HG03432 (cell line): ENCODE data around the gene FAM228B.

ENCODE experiments used
- ATAC-seq: cut with Tn5 transposase; IDR thresholded peaks from one replicate; pipeline ENCODE4 v1.9.1; 2021; ENCODE audit warnings: mild to moderate bottlenecking, moderate library complexity; ENCODE audit not compliant: unreplicated experiment

The FAM228B gene

DNA sequence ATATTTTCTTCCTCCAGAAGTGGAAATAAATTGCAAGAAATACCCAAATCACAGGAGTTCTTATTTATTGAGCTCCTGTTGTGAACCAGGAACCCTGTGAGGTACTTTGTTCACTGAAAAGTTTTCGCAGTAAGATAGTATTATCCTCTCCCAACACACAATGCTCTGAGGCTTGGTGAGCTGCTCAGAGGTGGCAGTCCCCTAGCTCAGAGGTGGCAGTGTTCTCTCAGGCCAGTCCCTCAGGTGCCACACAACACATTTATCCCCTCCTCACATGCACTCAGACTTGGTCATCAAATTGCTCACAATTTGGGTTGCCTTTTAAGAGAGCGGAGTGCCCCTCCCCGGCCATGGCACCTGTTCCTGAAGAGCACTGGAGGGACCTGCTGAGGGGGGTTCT, 77.5 kb downstream of the FAM228B start:
- ATAC-seq: no peak

DNA sequence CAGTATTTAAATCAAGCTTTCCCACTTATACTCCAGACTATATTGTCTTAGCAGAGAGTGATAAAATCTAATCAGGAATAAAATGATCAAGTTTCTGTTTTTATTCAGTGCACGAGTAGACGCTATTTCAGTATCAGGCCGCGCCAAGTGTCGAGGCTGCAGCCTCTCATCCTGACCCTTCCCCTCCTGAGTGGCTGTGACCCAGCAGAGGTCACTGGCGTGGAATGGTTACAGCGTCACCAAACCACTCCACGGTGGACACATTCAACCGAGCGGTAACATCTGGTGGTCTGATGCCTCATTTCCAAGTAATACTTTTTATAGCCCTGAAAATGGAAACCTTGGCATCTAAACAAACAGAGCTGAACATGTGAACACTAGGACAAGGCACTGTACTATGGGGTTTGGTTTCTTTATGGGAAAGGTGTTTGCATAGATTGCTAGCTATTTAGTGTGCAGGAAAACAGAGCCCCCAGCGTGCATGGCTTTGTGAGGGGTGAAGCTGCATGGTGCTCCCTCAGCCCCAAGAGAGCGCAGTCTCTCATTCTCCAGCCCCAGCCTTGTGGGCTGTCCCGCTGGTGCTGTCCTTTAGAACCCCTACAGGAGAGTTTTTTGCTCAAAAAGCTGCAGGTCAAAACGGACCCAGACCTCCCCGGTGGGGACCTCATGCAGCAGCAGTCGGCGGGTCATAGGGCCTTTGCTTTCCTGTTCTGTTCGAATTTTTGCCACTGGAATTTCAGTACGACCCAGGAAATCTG, 79.9 kb downstream of the FAM228B start:
- ATAC-seq: no peak

DNA sequence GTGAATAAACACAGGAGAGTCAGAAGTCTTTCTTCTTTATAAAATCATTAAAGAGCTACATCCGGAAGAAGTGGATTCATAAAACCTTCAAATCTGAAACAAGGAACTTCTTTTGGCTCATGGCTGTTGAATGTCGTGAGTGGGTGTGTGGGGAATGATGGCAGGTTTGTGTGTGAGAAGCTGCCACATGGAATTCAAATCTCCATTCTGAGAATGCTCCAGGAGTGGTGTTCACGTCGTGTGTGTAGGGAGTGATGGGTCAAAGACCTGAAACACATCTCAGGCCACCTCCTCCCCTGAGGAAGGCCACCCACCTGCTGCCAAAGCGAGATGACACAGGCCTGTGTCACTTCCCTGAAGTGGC, 80.5 kb downstream of the FAM228B start:
- ATAC-seq: no peak

DNA sequence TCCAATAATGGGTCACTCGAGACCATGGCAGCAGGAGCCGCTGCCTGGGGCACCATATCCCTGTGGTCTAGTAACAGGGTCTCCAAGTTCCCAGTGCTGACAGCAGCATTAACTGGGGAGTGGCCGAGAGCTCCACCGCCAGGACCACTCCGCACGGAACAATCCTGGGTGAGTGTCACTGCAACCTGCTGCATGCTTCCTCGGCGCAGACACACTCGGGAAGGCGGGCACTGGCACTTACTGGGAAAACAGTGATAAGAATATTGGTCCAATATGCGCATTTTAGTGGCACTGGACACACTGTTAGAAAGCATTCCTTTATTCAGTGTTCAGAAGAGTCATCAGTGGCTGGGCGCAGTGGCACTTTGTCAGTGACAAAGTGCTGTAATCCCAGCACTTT, 81.2 kb downstream of the FAM228B start:
- ATAC-seq: no peak

DNA sequence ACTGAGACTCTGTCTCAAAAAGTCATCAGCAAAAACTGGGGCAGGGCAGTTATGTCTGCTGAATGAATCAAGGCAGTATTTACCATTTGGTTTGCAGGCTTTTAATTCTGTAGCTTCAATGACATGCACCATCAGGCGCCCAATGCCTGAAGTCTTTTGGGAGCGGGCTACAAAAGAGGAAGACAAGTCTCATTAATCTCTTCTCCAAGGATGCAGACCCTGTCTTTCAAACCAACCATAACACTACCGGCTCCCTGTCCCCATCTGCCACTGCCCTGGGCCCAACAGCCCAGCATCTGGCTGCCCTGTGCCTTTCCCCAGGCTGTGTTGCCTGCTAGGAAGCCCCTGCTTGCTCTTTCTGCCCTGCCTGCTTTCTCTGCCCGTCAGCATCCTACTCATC, 81.9 kb downstream of the FAM228B start:
- ATAC-seq: no peak

DNA sequence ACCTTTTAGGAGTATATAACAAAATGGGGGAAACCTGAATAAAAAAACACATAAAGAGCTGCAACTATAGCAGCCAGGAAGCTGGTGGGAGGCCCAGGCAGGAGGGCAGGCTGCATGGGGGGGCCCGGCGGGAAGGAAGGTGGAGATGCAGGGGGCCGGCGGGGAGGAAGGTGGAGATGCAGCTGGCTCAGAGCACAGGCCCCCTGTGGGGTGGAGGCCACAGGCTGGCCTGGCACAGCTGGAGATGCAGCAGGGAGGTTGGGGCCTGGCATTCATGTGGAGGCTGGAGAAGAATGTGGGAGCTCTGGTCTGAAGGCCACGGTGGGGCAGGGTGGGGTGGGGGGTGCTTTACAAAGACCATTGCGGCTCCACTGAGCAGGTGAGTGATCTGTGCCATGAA, 83.0 kb downstream of the FAM228B start:
- no peak for ATAC-seq

DNA sequence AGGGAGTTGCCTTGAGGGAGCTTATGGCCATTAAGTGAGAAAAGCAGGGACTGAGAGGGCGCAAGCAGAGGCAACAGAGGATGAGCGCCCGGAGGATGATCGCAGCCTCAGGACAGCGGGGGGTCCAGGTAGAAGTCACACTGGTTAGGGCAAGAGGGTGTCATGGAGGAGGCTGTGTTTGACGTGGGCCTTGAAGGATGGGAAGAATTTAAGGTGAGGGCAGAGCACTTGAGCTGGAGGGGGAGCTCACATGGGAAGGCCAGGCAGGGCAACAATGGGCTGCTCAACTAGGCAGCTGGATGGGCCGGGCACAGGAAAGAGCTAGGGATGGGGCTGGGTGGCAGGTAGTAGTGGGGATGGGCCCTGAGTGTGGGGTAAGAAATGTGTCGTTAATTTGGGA, 83.4 kb downstream of the FAM228B start:
- ATAC-seq: no peak

DNA sequence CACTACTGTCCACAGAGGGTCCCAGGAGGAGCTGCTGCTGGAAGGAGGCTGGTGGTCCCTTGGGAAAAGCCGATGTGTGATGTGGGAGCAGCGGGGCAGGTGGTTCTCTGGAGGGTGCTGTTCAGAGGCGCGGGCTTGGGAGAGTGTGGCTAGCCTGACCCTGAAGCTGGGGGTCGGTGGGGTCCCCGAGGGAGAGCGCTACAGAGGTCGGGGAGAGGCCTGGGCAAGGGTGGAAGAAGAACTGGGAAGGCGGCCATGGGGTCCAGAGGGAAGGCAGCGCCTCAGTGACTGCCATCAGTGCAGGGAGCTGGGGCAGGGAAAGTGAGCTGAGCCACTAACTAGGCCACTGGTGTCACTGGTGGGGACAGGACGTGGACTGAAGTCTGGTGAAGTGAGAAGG, 84.1 kb downstream of the FAM228B start:
- ATAC-seq: no peak

DNA sequence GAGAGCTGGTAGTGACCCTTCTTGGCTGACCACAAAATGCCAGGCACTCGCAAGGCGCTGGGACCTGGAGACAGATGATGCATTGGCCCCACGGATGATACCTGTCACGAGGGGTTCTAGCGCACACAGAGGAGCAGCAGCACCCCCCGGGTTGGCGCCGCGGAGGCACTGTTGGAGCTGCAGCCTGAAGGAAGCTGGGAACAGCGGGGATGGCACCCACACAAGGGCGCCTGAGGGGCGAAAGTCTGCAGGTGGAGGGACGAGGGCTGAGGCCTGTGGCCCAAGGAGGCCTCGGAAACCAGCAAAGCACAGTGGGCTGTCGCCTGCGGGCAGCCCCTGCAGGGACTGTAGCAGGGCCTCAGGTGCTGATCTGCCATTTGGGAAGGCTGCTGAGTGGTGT, 85.2 kb downstream of the FAM228B start:
- ATAC-seq: no peak

DNA sequence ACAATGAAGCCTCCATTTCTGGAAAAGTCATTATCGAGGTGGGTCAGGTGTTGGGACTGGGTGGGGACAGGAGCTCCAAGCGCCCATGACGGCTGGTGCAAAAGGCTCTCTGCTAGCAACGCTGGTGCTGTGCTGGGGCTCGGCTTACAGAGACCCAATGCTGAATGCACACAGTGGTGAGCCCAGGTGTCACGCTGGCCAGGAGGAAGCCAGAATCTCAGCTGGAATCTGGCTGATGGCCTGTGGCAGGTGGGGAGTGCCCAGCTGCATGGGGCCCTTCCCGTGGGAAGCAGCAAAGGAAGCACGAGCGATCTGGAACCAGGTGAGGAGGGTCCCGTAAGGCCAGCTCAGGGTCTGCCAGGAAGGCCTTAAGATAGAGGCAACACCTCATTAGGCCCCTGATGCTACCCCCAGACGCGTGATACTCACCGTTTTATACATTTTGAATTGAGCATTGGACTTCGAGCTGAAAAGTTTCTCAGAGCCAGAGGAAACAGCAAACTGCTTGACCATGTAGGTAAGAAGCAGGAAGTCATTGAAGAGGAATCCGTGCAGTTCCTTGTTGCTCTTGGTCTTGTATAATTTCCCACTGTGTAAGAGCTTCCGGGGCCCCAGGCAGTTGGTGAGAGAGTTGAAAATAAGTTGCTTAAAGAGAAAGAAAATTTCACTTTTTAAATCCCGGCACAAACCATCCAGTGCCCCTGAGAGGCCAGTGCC, 86.3 kb downstream of the FAM228B start:
- no peak for ATAC-seq

DNA sequence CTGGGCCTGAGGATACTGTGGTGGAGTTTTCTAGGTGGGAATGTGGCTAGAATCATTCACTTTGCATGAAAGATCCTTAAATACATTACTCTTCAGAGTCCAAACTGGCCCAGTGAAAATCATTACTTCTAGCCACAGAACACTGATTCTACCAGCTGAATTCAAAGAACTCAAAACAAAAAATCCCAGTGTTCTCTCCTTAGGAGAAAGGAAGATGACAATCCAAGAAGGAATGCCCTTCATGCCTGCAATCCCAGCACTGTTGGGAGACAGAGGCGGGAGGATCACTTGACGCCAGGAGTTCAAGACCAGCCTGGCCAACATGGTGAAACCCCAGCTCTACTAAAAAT, 86.8 kb downstream of the FAM228B start:
- ATAC-seq: no peak

DNA sequence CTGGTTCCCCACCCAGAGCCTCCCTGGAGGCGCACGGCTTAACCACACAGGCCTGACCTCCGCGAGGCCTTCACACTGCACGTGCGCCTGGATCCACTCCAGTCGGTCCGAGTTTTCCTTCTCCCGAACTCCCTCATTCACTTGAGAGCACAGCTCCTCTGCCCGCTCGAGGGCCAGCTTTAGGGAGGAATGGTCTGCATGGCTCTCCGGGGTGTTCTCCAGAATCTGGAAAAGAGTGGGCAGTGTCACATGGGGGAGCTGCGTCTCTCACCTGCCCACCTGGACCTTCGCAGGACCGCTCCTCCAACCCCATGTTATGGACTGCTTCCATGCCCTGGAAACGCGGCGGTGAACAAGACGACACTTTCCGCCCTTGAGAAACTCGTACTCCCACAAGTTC, 87.5 kb downstream of the FAM228B start:
- ATAC-seq: no peak

DNA sequence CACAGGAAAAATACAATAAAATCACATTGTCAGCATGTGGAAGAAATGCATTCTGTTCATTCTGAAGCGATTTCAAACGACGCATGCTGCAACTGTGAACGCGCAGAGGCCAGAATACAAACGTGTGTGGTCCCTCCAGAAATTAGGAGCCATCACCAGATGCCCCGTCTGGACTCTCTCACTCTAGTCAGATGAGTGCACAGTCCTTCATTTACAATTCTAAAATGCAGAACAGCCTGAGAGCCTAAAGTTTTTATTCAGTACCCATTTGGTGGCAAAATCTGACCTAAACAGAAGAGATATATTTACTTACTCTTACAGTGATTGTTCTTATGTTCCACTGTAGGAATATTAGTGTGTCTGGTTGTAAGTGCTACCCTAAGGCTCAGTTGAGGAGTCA, 88.1 kb downstream of the FAM228B start:
- ATAC-seq: no peak

DNA sequence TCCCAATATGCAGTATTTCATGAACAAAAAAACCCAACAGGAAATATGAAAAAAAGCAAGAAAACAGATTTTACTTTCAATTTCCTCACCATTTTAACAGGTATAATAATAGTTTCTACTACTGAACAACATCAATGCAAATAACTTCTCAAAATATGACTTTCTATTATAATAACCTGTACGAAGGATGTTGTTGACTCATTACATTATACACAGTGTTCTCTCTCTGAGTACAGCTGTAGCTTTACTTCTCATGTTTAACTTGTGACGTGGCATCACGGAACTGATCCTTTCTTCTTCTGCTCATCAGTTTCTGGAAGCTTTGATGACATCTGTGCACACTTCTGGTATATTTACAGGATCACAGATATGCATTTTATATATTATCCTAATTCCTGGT, 91.6 kb downstream of the FAM228B start:
- peak; percentile 95 for ATAC-seq
